HG03175 (cell line): ENCODE measurements around the gene ATRX.
"Not testable (repeated sequence)": the region's sequence is repeated elsewhere in the genome, so short reads cannot be mapped to it uniquely, and the experiment has no call there.

Experiments
- ATAC-seq: cut with Tn5 transposase; IDR thresholded peaks from one replicate; pipeline ENCODE4 v1.9.1; 2021; ENCODE audit warnings: mild to moderate bottlenecking, moderate library complexity; ENCODE audit not compliant: unreplicated experiment

The ATRX gene, protein sequence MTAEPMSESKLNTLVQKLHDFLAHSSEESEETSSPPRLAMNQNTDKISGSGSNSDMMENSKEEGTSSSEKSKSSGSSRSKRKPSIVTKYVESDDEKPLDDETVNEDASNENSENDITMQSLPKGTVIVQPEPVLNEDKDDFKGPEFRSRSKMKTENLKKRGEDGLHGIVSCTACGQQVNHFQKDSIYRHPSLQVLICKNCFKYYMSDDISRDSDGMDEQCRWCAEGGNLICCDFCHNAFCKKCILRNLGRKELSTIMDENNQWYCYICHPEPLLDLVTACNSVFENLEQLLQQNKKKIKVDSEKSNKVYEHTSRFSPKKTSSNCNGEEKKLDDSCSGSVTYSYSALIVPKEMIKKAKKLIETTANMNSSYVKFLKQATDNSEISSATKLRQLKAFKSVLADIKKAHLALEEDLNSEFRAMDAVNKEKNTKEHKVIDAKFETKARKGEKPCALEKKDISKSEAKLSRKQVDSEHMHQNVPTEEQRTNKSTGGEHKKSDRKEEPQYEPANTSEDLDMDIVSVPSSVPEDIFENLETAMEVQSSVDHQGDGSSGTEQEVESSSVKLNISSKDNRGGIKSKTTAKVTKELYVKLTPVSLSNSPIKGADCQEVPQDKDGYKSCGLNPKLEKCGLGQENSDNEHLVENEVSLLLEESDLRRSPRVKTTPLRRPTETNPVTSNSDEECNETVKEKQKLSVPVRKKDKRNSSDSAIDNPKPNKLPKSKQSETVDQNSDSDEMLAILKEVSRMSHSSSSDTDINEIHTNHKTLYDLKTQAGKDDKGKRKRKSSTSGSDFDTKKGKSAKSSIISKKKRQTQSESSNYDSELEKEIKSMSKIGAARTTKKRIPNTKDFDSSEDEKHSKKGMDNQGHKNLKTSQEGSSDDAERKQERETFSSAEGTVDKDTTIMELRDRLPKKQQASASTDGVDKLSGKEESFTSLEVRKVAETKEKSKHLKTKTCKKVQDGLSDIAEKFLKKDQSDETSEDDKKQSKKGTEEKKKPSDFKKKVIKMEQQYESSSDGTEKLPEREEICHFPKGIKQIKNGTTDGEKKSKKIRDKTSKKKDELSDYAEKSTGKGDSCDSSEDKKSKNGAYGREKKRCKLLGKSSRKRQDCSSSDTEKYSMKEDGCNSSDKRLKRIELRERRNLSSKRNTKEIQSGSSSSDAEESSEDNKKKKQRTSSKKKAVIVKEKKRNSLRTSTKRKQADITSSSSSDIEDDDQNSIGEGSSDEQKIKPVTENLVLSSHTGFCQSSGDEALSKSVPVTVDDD (N-terminal part only)

DNA sequence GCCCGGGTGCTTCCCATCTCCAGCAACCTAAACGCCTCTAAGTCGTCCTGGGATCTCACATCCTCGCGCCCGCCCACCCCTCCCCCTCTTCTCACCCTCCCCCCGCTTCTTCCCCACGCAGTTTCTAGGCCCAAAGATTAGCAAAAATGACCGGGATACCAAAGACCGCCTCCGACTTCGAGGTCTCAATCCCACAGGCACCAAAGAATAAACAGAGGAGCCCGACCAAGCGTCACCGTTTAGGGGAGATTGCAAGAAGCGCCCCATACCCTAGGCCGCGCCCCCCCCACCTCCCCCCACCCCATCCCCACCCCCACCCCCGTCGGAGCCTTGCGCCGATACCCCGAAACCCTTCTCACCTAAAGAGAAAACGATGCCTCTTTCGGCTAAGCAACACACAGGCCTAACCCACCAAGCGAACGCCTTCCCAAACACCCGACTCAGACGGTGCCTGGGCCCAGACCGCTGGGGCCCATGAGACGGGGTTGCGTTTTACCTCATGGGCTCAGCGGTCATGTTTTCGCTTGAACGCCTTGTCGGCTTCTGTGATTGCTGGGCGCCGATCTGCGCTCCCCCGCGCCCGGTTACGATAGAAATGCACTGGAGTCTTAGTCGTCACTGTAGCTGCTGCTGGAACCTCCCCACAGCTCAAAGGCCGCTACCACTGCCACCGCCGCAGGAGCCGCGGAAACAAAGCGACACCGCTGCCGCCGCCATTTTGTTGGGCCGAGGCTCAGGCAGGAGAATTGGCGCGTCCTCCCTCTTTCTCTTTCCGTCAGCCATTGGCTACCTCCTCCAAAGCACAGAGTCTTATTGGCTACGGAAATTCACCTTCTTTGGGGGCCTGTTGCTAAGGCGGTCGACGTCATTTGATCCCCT lies at the start of gene ATRX:
TSS of gene ATRX (minus strand) at position 731 of the 879 bp plus-strand sequence. CDS start at position 516, 215 bp downstream.
- peak; percentile 97 for ATAC-seq

DNA sequence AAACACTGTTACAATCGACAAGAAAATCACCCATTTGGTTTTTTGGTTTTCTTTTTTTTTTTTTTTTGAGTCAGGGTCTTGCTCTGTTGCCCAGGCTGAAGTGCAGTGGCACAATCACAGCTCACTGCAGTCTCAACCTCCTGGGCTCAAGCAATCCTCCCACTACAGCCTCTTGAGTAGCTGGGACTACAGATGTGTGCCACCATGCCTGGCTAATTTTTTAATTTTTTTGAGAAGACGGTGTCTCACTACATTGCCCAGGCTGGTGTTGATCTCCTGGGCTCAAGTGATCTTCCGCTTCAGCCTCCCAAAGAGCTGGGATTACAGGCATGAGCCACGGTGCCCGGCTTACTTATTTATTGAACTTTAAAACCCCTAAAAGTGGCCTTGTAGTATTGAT lies 45.5 kb upstream of the ATRX start:
- not testable (repeated sequence) for ATAC-seq

DNA sequence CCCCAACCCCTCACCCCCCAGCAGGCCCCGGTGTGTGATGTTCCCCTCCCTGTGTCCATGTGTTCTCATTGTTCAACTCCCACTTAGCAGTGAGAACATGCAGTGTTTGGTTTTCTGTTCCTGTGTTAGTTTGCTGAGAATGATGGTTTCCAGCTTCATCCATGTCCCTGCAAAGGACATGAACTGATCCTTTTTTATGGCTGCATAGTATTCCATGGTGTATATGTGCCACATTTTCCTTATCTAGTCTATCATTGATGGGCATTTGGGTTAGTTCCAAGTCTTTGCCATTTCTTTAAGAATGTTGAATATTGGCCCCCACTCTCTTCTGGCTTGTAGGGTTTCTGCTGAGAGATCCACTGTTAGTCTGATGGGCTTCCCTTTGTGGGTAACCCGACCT lies 36.0 kb upstream of the ATRX start:
- ATAC-seq, result not testable (repeated sequence)

DNA sequence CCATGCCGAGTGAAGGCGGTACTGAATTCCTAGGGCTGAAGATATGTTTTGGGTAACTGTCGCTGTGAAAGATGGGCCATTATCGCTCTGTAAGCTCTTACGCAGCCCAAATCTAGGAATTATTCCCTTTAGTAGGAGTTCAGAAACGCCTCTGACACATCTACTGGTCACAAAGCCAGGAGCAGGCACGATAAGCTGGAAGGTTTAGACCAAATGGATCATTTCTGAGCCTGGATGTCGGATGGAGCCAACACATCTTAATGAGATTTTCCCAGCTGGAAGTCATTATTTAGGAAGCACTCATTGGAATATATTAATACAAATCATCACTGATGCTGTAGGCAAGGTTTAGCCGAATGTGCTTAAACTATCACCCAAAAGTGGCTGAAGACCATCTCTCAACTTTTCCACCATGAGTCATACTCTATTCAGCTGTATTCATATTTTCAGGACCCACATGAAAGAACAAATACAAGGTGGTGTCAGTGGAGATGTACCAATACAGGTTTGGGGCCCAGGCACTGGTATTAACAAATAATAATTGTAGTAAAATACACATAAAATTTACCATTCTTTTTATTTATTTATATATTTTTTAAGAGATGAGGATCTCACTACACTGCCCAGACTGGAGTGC lies 34.2 kb upstream of the ATRX start:
- ATAC-seq, result no peak

DNA sequence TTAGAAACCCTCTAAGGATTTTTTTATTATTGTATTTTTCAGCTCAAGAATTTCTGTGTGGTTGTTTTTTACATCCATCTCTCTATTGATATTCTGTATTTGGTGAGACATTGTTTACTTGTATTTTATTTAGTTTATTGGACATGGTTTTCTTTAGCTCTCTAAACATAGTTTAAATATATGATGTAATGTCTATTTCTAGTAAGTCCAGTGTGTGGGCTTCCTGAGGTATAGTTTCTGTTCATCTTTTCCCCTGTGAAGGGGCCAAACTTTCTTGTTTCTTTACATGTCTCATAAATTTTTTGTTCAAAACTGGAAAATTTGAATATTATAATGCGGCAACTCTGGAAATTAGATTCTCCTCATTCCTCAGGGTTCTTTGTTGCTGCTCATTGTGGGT lies 28.2 kb upstream of the ATRX start:
- ATAC-seq, result no peak

DNA sequence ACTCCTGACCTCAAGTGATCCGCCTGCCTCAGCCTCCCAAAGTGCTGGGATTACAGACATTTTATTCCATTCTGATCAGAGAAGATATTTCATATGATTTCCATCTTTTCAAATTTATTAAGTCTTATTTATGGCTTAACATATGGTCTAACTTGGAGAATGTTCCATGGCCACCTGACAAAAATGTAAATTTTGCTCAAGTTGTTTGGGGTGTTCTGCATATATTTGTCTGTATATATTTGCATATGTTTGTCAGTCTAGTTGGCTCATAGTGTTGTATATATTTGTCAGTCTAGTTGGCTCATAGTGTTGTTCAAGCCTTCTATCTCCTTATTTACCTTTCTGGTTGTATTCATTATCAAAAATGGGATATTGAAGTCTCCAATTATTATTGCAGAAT lies 16.2 kb upstream of the ATRX start:
- ATAC-seq, result no peak

DNA sequence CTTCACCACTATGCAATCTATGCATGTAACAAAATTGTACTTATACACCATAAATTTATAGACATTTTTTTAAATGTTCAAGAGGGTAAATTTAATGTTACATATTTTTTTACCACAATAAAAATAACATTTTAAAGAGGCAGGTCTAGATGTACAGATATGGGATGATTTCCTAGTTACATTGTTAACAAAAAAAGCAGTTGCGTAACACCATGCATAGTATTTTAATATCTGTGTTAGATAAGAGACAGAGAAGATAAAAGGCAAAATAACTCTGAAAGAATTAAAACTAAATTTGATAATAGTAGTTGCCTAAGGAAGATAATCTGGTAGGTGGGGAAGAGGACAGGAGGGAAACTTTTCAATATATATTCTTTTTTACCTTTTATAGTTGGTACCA lies 9.1 kb upstream of the ATRX start:
- no peak for ATAC-seq

DNA sequence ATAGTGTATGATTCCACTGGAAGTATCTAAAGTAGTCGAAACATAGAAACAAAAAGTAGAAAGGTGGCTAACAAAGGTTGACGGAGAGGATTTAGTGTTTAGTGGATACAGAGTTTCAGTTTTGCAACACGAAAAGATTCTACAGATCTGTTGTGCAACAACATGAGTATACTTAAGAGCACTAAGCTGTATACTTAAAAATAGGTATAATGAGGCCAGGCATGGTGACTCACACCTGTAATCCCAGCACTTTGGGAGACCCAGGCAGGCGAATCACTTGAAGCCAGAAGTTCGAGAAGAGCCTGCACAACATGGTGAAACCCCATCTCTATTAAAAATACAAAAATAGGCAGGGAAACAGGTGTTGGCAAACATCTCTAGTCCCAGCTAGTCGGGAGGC lies 7.9 kb upstream of the ATRX start:
- no peak for ATAC-seq

DNA sequence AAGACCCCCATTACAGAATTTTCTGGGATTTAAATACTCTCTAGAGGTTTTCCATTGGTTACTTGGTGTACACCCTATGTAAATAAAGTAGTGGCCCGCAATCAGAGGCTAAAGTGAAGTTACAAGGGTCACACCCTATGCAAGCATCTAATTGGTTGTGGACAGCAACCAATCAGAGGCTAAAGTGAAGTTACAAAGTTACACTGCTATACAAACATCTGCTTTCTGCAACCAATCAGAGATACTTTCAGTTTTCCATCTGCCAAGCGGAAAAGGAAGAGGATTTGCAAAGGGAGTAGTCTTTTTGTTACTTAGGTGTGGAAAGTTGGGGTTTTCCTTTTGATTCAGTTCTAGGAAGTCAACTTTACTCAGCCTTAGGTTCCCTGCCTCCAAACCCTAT lies 2.0 kb upstream of the ATRX start:
- no peak for ATAC-seq

DNA sequence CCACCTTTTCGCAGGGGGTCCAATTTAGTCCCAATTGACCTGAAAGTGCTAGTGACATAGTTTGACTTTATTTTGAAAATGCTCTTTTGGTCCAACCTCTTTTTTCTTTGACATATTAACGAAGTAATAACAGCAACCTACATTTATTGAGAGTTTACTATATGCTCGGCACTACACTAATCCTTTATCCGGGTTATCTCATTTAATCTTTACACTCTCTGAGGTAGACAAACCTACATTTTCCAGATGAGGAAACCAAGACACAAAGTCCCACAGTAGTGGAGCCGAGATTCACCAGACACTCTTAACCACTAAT lies 307 bp upstream of the ATRX start:
- peak; percentile 9 for ATAC-seq

DNA sequence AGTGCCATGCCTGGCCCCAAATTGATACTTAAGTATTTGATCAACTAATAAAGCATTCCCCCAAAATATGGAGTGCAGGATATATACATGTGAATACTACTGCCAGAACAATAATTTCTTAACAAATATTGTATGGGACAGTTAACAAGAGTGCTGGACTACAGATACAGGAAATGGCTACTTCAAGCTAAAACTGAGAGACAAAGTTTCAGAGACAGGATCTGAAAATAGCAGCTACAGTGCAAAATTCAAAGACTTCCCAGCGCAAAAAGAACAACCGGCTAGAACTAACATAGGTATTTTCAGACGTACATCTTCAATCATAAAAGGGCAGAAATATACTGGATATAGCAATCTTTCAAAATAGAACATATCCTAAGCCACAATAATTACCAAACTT lies 6.3 kb downstream of the ATRX start:
- ATAC-seq, result no peak

DNA sequence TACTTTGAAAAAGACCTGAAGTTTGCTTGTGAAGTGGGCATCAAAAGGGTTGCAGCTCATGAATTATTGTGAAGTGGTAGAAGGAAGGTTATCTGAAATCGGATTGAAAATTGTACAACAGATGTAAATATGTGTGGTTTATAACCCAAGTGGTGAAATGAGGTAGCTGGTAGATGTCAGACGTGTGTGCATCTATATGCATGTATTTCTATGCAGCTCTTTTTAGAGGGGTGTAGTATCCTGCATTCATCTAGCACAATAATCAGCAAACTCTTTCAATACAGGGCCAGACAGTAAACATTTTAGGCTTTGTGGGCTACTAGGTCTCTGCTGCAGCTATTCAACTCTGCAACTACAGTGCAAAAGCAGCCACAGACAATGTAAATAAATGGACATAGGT lies 9.4 kb downstream of the ATRX start:
- ATAC-seq, result no peak

DNA sequence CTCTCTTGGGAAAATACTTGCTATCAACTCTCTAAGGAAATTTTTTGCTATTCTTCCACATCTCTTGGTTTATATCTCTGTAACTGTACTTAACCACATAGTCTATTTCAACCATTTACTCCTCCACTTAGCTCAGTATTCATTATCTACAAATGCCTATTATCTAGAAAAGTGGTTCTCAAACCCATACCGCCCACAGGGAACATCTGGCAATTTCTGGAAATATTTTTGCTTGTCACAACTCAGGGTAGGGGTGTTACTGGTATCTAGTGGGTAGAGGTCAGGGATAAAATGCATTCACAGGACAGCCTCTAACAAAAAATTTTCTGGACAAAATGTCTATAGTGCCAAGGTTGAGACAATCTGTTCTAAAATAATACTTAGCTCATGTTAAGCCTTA lies 14.4 kb downstream of the ATRX start:
- ATAC-seq, result no peak

DNA sequence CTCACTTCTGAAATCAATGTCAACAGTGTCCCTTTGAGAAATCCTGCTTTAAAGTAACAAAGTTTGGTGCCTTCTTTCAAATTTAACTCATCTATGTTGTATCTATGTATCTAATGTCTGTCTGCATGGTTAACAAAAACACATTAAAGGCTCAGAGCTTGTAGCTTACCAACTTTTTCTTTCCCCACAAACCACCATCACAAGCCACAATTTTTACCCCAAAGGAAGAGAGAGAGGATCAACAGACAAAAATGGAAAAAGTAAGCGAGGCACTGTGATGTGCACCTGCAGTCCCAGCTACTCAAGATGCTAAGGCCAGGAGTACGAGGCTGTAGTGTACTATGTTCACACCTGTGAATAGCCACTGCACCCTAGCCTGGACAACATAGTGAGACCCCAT lies 17.2 kb downstream of the ATRX start:
- ATAC-seq, result no peak

DNA sequence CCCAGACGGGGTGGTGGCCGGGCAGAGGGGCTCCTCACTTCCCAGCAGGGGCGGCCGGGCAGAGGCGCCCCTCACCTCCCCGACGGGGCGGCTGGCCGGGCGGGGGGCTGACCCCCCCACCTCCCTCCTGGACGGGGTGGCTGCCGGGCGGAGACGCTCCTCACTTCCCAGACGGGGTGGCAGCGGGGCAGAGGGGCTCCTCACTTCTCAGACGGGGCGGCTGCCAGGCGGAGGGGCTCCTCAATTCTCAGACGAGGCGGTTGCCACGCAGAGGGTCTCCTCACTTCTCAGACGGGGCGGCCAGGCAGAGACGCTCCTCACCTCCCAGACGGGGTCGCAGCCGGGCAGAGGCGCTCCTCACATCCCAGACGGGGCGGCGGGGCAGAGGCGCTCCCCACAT lies 19.8 kb downstream of the ATRX start:
- ATAC-seq, result not testable (repeated sequence)

DNA sequence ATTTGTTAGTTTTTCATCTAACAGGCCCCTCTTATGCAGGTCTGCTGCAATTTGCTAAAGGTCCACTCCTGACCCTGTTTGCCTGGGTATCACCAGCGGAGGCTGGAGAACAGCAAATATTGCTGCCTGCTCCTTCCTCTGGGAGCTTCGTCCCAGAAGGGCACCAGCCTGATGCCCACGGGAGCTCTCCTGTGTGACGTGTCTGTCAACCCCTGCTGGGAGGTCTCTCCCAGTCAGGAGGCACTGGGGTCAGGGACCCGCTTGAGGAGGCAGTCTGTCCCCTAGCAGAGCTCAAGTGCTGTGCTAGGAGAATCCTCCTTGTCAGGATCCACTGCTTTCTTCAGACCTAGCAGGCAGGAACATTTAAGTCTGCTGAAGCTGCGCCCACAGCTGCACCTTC lies 30.5 kb downstream of the ATRX start:
- ATAC-seq, result no peak

DNA sequence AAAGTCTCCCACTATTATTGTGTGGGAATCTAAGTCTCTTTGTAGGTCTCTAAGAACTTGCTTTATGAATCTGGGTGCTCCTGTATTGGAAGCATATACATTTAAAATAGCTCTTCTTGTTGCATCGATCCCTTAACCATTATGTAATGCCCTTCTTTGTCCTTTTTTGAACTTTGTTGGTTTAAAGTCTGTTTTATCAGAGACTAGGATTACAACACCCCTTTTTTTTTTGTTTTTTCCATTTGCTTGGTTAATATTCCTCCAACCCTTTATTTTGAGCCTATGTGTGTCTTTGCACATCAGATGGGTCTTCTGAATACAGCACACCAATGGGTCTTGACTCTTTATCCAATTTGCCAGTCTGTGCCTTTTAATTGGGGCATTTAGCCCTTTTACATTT lies 32.1 kb downstream of the ATRX start:
- not testable (repeated sequence) for ATAC-seq

DNA sequence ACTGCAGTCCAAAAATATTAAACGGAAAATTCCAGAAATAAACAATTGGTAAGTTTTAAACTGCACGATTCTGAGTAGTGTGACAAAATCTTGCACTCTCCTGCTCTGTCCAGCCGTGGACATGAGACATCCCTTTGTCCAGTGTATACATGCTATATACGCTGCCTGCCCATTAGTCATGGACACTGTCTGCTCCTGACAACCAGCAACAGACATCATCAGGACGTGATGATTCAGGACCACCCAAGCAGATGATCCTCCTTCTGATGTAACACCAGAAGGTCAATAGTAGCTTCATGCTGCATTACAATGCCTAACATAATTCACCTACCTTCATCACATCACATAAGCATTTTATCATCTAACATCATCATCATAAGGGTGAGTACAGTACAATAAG lies 36.3 kb downstream of the ATRX start:
- no peak for ATAC-seq

DNA sequence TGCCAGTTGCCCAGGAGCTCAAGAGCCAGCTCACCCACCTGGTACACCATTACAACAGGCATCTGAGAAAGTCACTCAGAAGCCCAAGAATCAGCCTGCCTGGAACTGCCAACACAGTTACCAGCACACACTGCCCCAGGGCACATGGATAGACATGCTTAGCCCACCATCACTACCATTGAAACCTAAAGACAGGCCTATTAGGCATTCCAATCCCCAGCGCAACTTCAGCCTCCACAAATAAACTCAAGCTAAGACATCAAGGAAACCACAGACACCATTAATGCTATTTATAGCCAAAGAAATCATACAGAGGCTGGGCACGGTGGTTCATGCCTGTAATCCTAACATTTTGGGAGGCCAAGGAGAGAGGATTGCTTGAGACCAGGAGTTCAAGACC lies 42.3 kb downstream of the ATRX start:
- ATAC-seq, result no peak
